ENCODE data around the gene ATF7.

GRCh38 chr12:53462935-53463334 is 163.2 kb downstream of the ATF7 start:
- no peak for TF ChIP-seq GATA2 (IDR thresholded peaks at IDR 0.05; ENCODE audit: low read depth, low read length)
- TF ChIP-seq GATA3 (IDR thresholded peaks at IDR 0.05; ENCODE audit: low read depth, low read length): no peak

Data from SH-SY5Y (cell line).